K562 (cell line): ENCODE data around the gene ARHGAP26. TPM values are rescaled to one million over a fixed set of nuclear protein-coding genes. Genes with fewer than 3 reads are reported as not detected.

Experiments
- ATAC-seq: fragments of 200-7000 bp; cut with Tn5 transposase; 3 replicates; pipeline ENCODE4 v1.9.1; 2020; ENCODE audit warnings: moderate library complexity
- BruUV-seq: library from RNA; stranded (reverse); fragments of 400-500 nt; replicated peaks from 2 replicates; lab custom pipeline; 2021; lab: Mats Ljungman, UMichigan
- CTCF ChIA-PET: fragments of 300-600 bp; formaldehyde crosslinking; extraction: SDS; loops from one replicate; lab custom pipeline; 2021; ENCODE audit warnings: low intra/inter-chr PET ratio; lab: Yijun Ruan, JAX
- POLR2A ChIA-PET: fragments of 300-600, 350-650 bp; sonication (Branson Sonifier 250); formaldehyde crosslinking; extraction: SDS; loops from one replicate; lab custom pipeline; 2021; ENCODE audit warnings: antibody characterized with exemption, inconsistent platforms; lab: Yijun Ruan, JAX
- DNase-seq, 4 experiments: peaks; one replicate each; pipeline versions ENCODE4 v3.0.0 to v3.0.0-alpha.2; 2011 to 2018; ENCODE audit warnings: low spot score in 3 of 4, mixed read lengths in 3 of 4; ENCODE audit errors: extremely low read depth in 1 of 4
- FAIRE-seq: peaks from 2 replicates; lab custom pipeline; 2011; peaks lifted over from hg19 to GRCh38; lab: Jason Lieb, UNC
- H2AFZ ChIP-seq: 2 replicates; pipeline ENCODE4 v1.6.0; 2011; ENCODE audit warnings: low read depth, low read length, control low read depth, inconsistent platforms
- H3K27ac ChIP-seq: fragments of 200-600 bp; 3 replicates; pipeline ENCODE4 v1.8.0; 2011; ENCODE audit warnings: low read depth, mild to moderate bottlenecking, control low read depth, inconsistent platforms, low read length, moderate library complexity, mixed read lengths; ENCODE audit errors: extremely low read depth
- H3K27me3 ChIP-seq, 2 experiments: fragments of 300-600 bp in 1 of 2; 2 replicates in 1 of 2; 3 replicates in 1 of 2; pipeline versions ENCODE4 v1.6.0 to v1.8.0; 2011; ENCODE audit warnings: inconsistent platforms in 2 of 2, low read length in 2 of 2, mild to moderate bottlenecking in 1 of 2, mixed read lengths in 1 of 2, moderate library complexity in 1 of 2; ENCODE audit not compliant: control insufficient read depth in 2 of 2, insufficient read depth in 2 of 2
- H3K36me3 ChIP-seq: fragments of 300-600 bp; 3 replicates; pipeline ENCODE4 v1.8.0; 2011; ENCODE audit warnings: mild to moderate bottlenecking, low read length, inconsistent platforms; ENCODE audit not compliant: control insufficient read depth, insufficient read depth
- H3K4me1 ChIP-seq, 2 experiments: fragments of 200-600 bp in 1 of 2; replicated peaks in 1 of 2; 2 replicates in 1 of 2; 3 replicates in 1 of 2; pipeline versions ENCODE4 v1.5.1 to v1.8.0; 2011; ENCODE audit warnings: inconsistent platforms in 2 of 2, low read length in 2 of 2, mild to moderate bottlenecking in 1 of 2, mixed read lengths in 1 of 2, moderate library complexity in 1 of 2; ENCODE audit not compliant: control insufficient read depth in 2 of 2, insufficient read depth in 2 of 2
- H3K4me2 ChIP-seq: 2 replicates; pipeline ENCODE4 v1.6.1; 2011; ENCODE audit warnings: low read length, control low read depth, inconsistent platforms, mixed read lengths; ENCODE audit not compliant: insufficient read depth
- H3K4me3 ChIP-seq: fragments of 200-600 bp; sonication (generic), shearing (Covaris generic); 2 replicates; pipeline ENCODE4 v1.5.1; 2016; ENCODE audit warnings: control low read depth, inconsistent platforms
- H3K79me2 ChIP-seq: fragments of 200-600 bp; 3 replicates; pipeline ENCODE4 v1.8.0; 2011; ENCODE audit warnings: low read length, inconsistent platforms; ENCODE audit not compliant: control insufficient read depth, insufficient read depth
- H3K9ac ChIP-seq, 2 experiments: 2 replicates each; pipeline versions ENCODE4 v1.6.0 to v1.6.1; 2011; ENCODE audit warnings: low read depth in 2 of 2, low read length in 2 of 2, control low read depth in 1 of 2, inconsistent platforms in 1 of 2, mild to moderate bottlenecking in 1 of 2, mixed read lengths in 1 of 2; ENCODE audit not compliant: insufficient read depth in 1 of 2
- H3K9me1 ChIP-seq: one replicate; pipeline ENCODE4 v1.6.0; 2011; ENCODE audit warnings: inconsistent platforms, mild to moderate bottlenecking, low read length, moderate library complexity; ENCODE audit not compliant: control insufficient read depth, insufficient read depth
- H3K9me3 ChIP-seq: replicated peaks from 2 replicates; pipeline ENCODE4 v1.5.1; 2011; ENCODE audit warnings: low read depth, low read length, inconsistent platforms; ENCODE audit not compliant: control insufficient read depth, insufficient read depth
- H4K20me1 ChIP-seq: replicated peaks from 2 replicates; pipeline ENCODE4 v1.6.1; 2011; ENCODE audit warnings: low read length, inconsistent platforms, mixed read lengths; ENCODE audit not compliant: control insufficient read depth, insufficient read depth
- BMI1 ChIP-seq: fragments of 150-350 bp; IDR thresholded peaks from 2 replicates; pipeline ENCODE4 v1.6.1; 2014; ENCODE audit warnings: low read length
- COPS2 ChIP-seq: fragments of 450-650 bp; conservative IDR thresholded peaks from 2 replicates; pipeline ENCODE4 v1.6.1; 2016; ENCODE audit warnings: mild to moderate bottlenecking, moderate library complexity
- DPF2 ChIP-seq: fragments of 450-650 bp; IDR thresholded peaks from 2 replicates; pipeline ENCODE4 v1.6.1; 2016
- ELF2 ChIP-seq: fragments of 250-450 bp; sonication (Bioruptor Pico); IDR thresholded peaks from 2 replicates; pipeline ENCODE4 v1.5.0; 2021; ENCODE audit warnings: mild to moderate bottlenecking
- ESRRA ChIP-seq: fragments of 450-650 bp; IDR thresholded peaks from 2 replicates; pipeline ENCODE4 v1.6.1; 2014; ENCODE audit warnings: low read depth, mild to moderate bottlenecking, moderate library complexity, borderline replicate concordance
- FOSL1 ChIP-seq: fragments of 200-800 bp; sonication (Bioruptor generic); conservative IDR thresholded peaks from 2 replicates; pipeline ENCODE4 v1.6.1; 2016; ENCODE audit warnings: missing genetic modification characterization, missing compliant biosample characterization
- MAFF ChIP-seq: IDR thresholded peaks from 2 replicates; pipeline ENCODE4 v1.6.1; 2012; ENCODE audit warnings: low read length, improper control_type of control experiment
- MAFG ChIP-seq: fragments of 450-650 bp; conservative IDR thresholded peaks from 2 replicates; pipeline ENCODE4 v1.6.1; 2016; ENCODE audit warnings: missing genetic modification characterization, missing compliant biosample characterization
- MAFK ChIP-seq: IDR thresholded peaks from 2 replicates; pipeline ENCODE4 v1.6.1; 2011; ENCODE audit warnings: low read length, improper control_type of control experiment
- MAZ ChIP-seq, 2 experiments: fragments of 450-650 bp in 1 of 2; sonication (generic) in 1 of 2; formaldehyde crosslinking; IDR thresholded peaks in 1 of 2; conservative IDR thresholded peaks in 1 of 2; 2 replicates each; pipeline versions ENCODE4 v1.4.0 to v1.5.0; 2020; ENCODE audit warnings: mild to moderate bottlenecking in 1 of 2, missing genetic modification reagents in 1 of 2
- MCM5 ChIP-seq: fragments of 450-650 bp; IDR thresholded peaks from 2 replicates; pipeline ENCODE4 v1.6.1; 2016; ENCODE audit warnings: low read depth
- SLC30A9 ChIP-seq: fragments of 250-450 bp; sonication (Bioruptor Pico); IDR thresholded peaks from 2 replicates; pipeline ENCODE4 v1.8.0; 2022; ENCODE audit warnings: mild to moderate bottlenecking, moderate library complexity
- SRF ChIP-seq, 2 experiments: fragments of 250-450, 450-650 bp in 1 of 2; sonication (Bioruptor Pico) in 1 of 2; sonication (generic) in 1 of 2; formaldehyde crosslinking; IDR thresholded peaks; 2 replicates each; pipeline versions ENCODE4 v1.5.0 to v1.5.1; 2020 to 2022; ENCODE audit warnings: mild to moderate bottlenecking in 1 of 2, missing genetic modification reagents in 1 of 2
- ZNF316 ChIP-seq: fragments of 450-650 bp; IDR thresholded peaks from 2 replicates; pipeline ENCODE4 v1.6.1; 2016
- ZNF696 ChIP-seq: fragments of 250-450 bp; sonication (Bioruptor Pico); conservative IDR thresholded peaks from 2 replicates; pipeline ENCODE4 v1.4.0; 2020; ENCODE audit warnings: mild to moderate bottlenecking, moderate library complexity
- ZNF780A ChIP-seq: fragments of 250-450 bp; sonication (Bioruptor Pico); IDR thresholded peaks from 2 replicates; pipeline ENCODE4 v1.5.0; 2021; ENCODE audit warnings: mild to moderate bottlenecking
- WGBS: fragments of 100-300 bp; shearing (Covaris generic); methylation state at CpG from one replicate; pipeline ENCODE4 v1.1.6; 2016; ENCODE audit warnings: low coverage, mixed read lengths; ENCODE audit not compliant: insufficient coverage; ENCODE audit errors: missing lambda C conversion rate; 5-methylcytosine and 5-hydroxymethylcytosine counted together
- in situ Hi-C: fragments of 300-500 bp; cut with MboI; formaldehyde crosslinking; loops from 4 replicates; pipeline ENCODE4 v1.15.0; 2018; ENCODE audit warnings: inconsistent platforms, mixed read lengths
- intact Hi-C: fragments of 100-400 bp; cut with micrococcal nuclease; formaldehyde crosslinking; loops from 2 replicates; pipeline ENCODE4 v1.14.2; 2022
- polyA plus RNA-seq, 8 experiments: library from polyadenylated mRNA; depleted of rRNA in 4 of 8; stranded (reverse) in 5 of 8; unstranded in 3 of 8; fragments of >200 nt; fragmentation: Nextera tagmentation in 2 of 8; fragmentation: Illumina TruSeq in 1 of 8; extraction: Ambion mirVana in 2 of 8; extraction: Trizol in 1 of 8; gene quantifications; 2 replicates each; pipeline versions ENCODE4 v1.2.1 to v1.2.3, GENCODE V29; 2011 to 2014; ENCODE audit warnings: inconsistent platforms in 1 of 8, missing spikeins in 1 of 8
- total RNA-seq, 7 experiments: library from RNA; depleted of rRNA in 6 of 7; stranded (reverse); fragments of >200 nt in 6 of 7; fragmentation: Illumina TruSeq in 2 of 7; extraction: Trizol in 2 of 7; gene quantifications; 2 replicates each; pipeline versions ENCODE4 v1.2.1 to v1.2.3, GENCODE V29; 2011 to 2021; ENCODE audit warnings: low replicate concordance in 1 of 7
- TF ChIP-seq, protein P1 (sequence below), 2 experiments: fragments of 450-650 bp; conservative IDR thresholded peaks; 2 replicates each; pipeline ENCODE4 v1.6.1; 2017; ENCODE audit warnings: mild to moderate bottlenecking in 2 of 2, moderate library complexity in 2 of 2
- TF ChIP-seq, protein P2 (sequence below): fragments of 450-650 bp; IDR thresholded peaks from 2 replicates; pipeline ENCODE4 v1.6.1; 2016; ENCODE audit warnings: low read depth, mild to moderate bottlenecking, moderate library complexity
- TF ChIP-seq, protein P3 (sequence below): fragments of 250-450 bp; sonication (Bioruptor Pico); IDR thresholded peaks from 2 replicates; pipeline ENCODE4 v1.9.0; 2021; ENCODE audit warnings: mild to moderate bottlenecking
- TF ChIP-seq, protein P4 (sequence below): fragments of 200-800 bp; sonication (Bioruptor generic); IDR thresholded peaks from 2 replicates; pipeline ENCODE4 v1.6.1; 2017; ENCODE audit warnings: missing genetic modification characterization, missing compliant biosample characterization

ARHGAP26 gene
- total and polyA plus RNA-seq, 9 of the 15 experiments (the other 6 are each of a cell fraction or from before 2014, with no cell fraction given) = 0.13 to 1.1 (median 0.55) TPM

DNA sequence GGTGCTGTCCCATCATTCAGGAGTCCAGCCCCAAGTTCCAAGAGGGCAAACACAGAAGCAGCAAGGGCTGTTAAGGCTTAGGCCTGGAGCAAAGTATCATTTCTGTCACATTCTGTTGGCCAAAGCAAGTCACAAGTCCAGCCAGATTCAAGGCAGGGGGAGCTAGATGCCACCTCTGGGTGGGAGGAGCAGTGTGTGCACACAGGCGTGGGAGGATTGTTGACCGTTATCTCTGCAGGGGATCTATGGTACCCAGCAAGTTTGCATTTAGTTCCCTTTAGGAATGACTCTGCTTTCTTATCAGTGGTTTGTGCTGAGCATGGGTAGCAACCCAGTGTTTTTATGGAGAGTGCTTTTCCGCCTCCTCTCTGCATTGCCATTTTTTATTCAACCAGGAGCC, 354.4 kb downstream of the ARHGAP26 start:
- H3K79me2 ChIP-seq = no peaks in the 10 kb centered on the region
- ChIA-PET POLR2A (no interaction called here), CTCF (interaction anchor here (0.6 kb wide), 1 partner anchor 617 kb away, joined by 3 read pairs; no protein-coding TSS in a partner anchor)
- H3K4me2 ChIP-seq = peak overlapping the region; percentile 6; the same call in 1 of the 2 replicates
- ATAC-seq = peak; percentile 68
- H3K27me3 ChIP-seq = no peaks in the 10 kb centered on the region
- no peak overlapping the region for H3K4me3 ChIP-seq
- H3K9me3 ChIP-seq = no peaks in the 10 kb centered on the region
- no peak overlapping the region for H3K9ac ChIP-seq
- in situ Hi-C loops = no loop called here
- no peaks in the 10 kb centered on the region for H3K36me3 ChIP-seq
- FAIRE-seq = peak; percentile 82
- 2% methylated on average over 3 of the region's 3 CpGs for WGBS
- H2AFZ ChIP-seq = no peak overlapping the region
- intact Hi-C loops = no loop called here
- H3K4me1 ChIP-seq = peaks cover 4 to 12% of the 10 kb centered on the region in 2 experiments; a peak in 4 of 5 replicates
- no peaks in the 10 kb centered on the region for H4K20me1 ChIP-seq
- BruUV-seq = no TSS peak
- no peak overlapping the region for H3K27ac ChIP-seq
- no peaks in the 10 kb centered on the region for H3K9me1 ChIP-seq
- DNase-seq = peak; percentile 31 to 60 (median 45)
- TF ChIP-seq, protein P1, sequence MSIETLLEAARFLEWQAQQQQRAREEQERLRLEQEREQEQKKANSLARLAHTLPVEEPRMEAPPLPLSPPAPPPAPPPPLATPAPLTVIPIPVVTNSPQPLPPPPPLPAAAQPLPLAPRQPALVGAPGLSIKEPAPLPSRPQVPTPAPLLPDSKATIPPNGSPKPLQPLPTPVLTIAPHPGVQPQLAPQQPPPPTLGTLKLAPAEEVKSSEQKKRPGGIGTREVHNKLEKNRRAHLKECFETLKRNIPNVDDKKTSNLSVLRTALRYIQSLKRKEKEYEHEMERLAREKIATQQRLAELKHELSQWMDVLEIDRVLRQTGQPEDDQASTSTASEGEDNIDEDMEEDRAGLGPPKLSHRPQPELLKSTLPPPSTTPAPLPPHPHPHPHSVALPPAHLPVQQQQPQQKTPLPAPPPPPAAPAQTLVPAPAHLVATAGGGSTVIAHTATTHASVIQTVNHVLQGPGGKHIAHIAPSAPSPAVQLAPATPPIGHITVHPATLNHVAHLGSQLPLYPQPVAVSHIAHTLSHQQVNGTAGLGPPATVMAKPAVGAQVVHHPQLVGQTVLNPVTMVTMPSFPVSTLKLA (conservative IDR thresholded peaks at IDR 0.05) = no peak
- peak; percentile 60; the same call in 1 of the 2 replicates for TF ChIP-seq MAFF
- TF ChIP-seq ZNF316 = 0 out of 2 replicates have a peak, but pooled peaks have one; percentile 24
- TF ChIP-seq DPF2 = peak; percentile 66
- TF ChIP-seq ELF2 = no peak
- TF ChIP-seq ESRRA = peak; percentile 63; the same call in 1 of the 2 replicates
- peak; percentile 73 for TF ChIP-seq MAFG (tag)
- TF ChIP-seq, protein P2, sequence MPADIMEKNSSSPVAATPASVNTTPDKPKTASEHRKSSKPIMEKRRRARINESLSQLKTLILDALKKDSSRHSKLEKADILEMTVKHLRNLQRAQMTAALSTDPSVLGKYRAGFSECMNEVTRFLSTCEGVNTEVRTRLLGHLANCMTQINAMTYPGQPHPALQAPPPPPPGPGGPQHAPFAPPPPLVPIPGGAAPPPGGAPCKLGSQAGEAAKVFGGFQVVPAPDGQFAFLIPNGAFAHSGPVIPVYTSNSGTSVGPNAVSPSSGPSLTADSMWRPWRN = 0 out of 2 replicates have a peak, but pooled peaks have one; percentile 57
- no peak for TF ChIP-seq MCM5
- TF ChIP-seq SRF (CRISPR knock-in tag; IDR thresholded peaks at IDR 0.05) = peak in 1 of 2 experiments; percentile 55; a peak in 1 of 4 replicates
- no peak for TF ChIP-seq COPS2
- TF ChIP-seq, protein P3, sequence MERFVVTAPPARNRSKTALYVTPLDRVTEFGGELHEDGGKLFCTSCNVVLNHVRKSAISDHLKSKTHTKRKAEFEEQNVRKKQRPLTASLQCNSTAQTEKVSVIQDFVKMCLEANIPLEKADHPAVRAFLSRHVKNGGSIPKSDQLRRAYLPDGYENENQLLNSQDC = no peak
- no peak for TF ChIP-seq SLC30A9 (CRISPR knock-in tag)
- no peak for TF ChIP-seq ZNF696 (CRISPR knock-in tag)
- TF ChIP-seq MAFK = peak; percentile 60
- TF ChIP-seq ZNF780A = no peak
- peak; percentile 37 to 53; a peak in 1 of 4 replicates for TF ChIP-seq MAZ (CRISPR knock-in tag; conservative IDR thresholded peaks at IDR 0.05 in 1 of 2, IDR thresholded peaks at IDR 0.05 in 1 of 2)
- TF ChIP-seq BMI1 = no peak
- TF ChIP-seq FOSL1 (tag) = peak; percentile 80
- TF ChIP-seq, protein P4, sequence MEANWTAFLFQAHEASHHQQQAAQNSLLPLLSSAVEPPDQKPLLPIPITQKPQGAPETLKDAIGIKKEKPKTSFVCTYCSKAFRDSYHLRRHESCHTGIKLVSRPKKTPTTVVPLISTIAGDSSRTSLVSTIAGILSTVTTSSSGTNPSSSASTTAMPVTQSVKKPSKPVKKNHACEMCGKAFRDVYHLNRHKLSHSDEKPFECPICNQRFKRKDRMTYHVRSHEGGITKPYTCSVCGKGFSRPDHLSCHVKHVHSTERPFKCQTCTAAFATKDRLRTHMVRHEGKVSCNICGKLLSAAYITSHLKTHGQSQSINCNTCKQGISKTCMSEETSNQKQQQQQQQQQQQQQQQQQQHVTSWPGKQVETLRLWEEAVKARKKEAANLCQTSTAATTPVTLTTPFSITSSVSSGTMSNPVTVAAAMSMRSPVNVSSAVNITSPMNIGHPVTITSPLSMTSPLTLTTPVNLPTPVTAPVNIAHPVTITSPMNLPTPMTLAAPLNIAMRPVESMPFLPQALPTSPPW (CRISPR knock-in tag) = peak; percentile 81
